Measurements from ENCODE around the gene COL18A1. TPM values are rescaled to one million over a fixed set of nuclear protein-coding genes. Genes with fewer than 3 reads are reported as not detected.

COL18A1 gene
- total and polyA plus RNA-seq, 4 donors, result 97.3 to 963 (median 295) TPM

GRCh38 chr21:45390831-45391742, 13.9 kb upstream of the COL18A1 start:
- intact Hi-C loops (cut with DNase I), result no loop called here
- DNase-seq, result peak; percentile 10 to 57

DNA sequence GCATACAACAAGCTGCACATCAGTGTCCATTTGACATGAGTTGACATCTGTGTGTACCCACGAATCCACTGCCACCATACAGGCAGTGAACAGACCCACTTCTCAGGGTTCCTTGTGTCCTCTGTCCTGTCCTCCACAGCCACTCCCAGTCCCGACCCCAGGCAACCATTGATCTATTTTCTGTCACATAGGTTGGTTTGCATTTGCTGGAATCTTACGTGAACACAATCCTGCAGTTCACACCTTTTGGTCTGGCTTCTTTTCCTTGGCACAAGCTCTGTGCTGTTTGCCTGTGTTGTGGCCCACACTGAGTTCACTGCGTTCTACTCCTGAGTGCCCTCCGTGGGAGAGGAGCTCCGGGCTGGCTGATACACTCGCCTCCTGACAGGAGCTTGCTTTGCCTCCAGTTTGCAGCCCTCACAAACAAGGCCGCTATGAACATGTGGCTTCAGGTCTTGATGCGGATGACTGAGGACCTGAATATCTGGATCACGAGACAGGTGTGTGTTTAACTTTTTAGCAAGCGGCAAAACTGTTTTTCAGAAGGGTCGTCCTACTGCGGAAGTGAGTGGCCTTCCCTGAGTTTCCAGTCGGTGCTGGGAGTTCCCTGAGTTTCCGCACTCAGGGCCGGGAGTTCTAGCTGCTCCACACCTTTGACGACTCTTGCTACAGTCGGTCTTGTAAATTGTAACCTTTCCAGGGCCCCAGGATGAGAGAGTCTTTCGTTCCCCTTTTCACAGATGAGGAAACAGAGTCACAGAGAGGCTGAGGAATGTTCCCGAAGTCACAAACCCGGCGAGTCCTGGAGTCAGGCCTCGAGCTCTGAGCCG, 13.0 kb upstream of the COL18A1 start:
- no peak overlapping the region for H3K4me3 ChIP-seq (ENCODE audit: low read length in 2 of 2)
- ATAC-seq (ENCODE audit: low FRiP score) (no peak), DNase-seq (peak; percentile 19 to 21)
- intact Hi-C loops (cut with DNase I), result no loop called here
- H3K27me3 ChIP-seq (ENCODE audit: control insufficient read depth in 1 of 2, insufficient read depth in 2 of 2, low read length in 1 of 2), result no peaks in the 10 kb centered on the region
- 93 to 94% methylated on average over 24 of the region's 24 CpGs for WGBS, 2 donors
- H3K27ac ChIP-seq (ENCODE audit: low read depth in 1 of 2, low read length in 2 of 2), result no peak overlapping the region
- H3K9me3 ChIP-seq (ENCODE audit: control insufficient read depth, low read length), result no peaks in the 10 kb centered on the region
- no peaks in the 10 kb centered on the region for H3K4me1 ChIP-seq (ENCODE audit: control insufficient read depth in 1 of 2, insufficient read depth in 2 of 2, low read length in 2 of 2)
- H3K36me3 ChIP-seq (ENCODE audit: control insufficient read depth in 1 of 2, insufficient read depth in 2 of 2, low read length in 1 of 2), result no peaks in the 10 kb centered on the region

More at GRCh38 chr21:45390831-45391742, 13.9 kb upstream of the COL18A1 start:
- Histone ChIP-seq H3K36me3 (ENCODE audit: control insufficient read depth in 1 of 2, insufficient read depth in 2 of 2, low read length in 1 of 2) (no peaks in the 10 kb centered on the region), H3K4me1 (ENCODE audit: control insufficient read depth in 1 of 2, insufficient read depth in 2 of 2, low read length in 2 of 2) (no peaks in the 10 kb centered on the region), H3K9me3 (ENCODE audit: control insufficient read depth, low read length) (no peaks in the 10 kb centered on the region), H3K27ac (ENCODE audit: low read depth in 1 of 2, low read length in 2 of 2) (no peak overlapping the region), H3K4me3 (ENCODE audit: low read length in 2 of 2) (no peak overlapping the region), H3K27me3 (ENCODE audit: control insufficient read depth in 1 of 2, insufficient read depth in 2 of 2, low read length in 1 of 2) (no peaks in the 10 kb centered on the region)
- ATAC-seq (ENCODE audit: low FRiP score), result no peak
- WGBS, 2 donors, result 93% methylated on average over 29 to 32 of the region's 32 CpGs

DNA sequence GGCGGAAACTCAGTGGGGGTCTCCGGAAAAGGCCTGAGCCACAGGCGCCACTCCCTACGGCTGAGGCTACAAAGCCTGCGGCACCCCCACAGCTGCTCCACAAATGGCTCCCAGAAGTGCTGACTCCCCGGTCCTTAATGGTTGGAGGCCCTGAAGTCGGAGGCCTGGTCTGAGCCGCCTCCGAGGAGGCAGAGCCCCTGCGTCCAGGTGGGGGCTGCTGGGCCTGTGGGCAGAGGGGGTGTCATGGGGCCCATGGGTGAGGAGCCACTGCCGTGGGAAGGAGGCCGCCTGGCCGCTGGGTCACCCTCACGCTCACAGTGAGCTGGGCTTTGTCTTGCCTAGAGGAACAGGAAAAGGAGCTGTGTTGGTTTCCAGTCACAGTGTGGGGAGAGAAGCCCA, 12.4 kb upstream of the COL18A1 start:
- peak; percentile 33 to 69 for DNase-seq

DNA sequence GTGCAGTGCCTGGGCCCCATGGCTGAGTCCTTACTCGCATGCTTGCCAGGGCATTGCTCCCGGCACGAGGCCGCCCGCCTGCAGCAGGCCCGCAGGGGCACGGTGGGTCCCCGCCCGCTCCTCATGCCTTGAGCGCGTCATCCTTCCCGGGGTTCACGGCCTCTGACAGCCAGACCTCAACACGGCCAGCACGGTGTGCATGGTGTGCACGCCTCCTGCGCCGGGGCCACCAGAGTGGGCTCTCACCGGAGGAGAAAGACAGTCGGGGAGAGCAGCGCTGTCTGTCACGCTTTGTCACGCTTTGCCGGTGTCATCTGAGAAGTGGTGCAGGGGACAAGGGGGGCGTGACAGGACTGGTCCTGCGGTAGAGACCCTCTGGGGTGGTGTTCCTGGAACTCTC, 11.9 kb upstream of the COL18A1 start:
- 91 to 93% methylated on average over 26 of the region's 26 CpGs for WGBS, 2 donors
- peak; percentile 37 to 62 for DNase-seq
- intact Hi-C loops (cut with DNase I), result no loop called here
- Histone ChIP-seq H3K4me3 (ENCODE audit: low read length in 2 of 2) (no peak overlapping the region), H3K27me3 (ENCODE audit: control insufficient read depth in 1 of 2, insufficient read depth in 2 of 2, low read length in 1 of 2) (no peaks in the 10 kb centered on the region), H3K4me1 (ENCODE audit: control insufficient read depth in 1 of 2, insufficient read depth in 2 of 2, low read length in 2 of 2) (no peaks in the 10 kb centered on the region), H3K9me3 (ENCODE audit: control insufficient read depth, low read length) (no peaks in the 10 kb centered on the region), H3K27ac (ENCODE audit: low read depth in 1 of 2, low read length in 2 of 2) (no peak overlapping the region), H3K36me3 (ENCODE audit: control insufficient read depth in 1 of 2, insufficient read depth in 2 of 2, low read length in 1 of 2) (no peaks in the 10 kb centered on the region)
- no peak for ATAC-seq (ENCODE audit: low FRiP score)

More for the DNA sequence above, 12.4 kb upstream of the COL18A1 start:
- Histone ChIP-seq H3K9me3 (ENCODE audit: control insufficient read depth, low read length) (no peaks in the 10 kb centered on the region), H3K27me3 (ENCODE audit: control insufficient read depth in 1 of 2, insufficient read depth in 2 of 2, low read length in 1 of 2) (no peaks in the 10 kb centered on the region), H3K36me3 (ENCODE audit: control insufficient read depth in 1 of 2, insufficient read depth in 2 of 2, low read length in 1 of 2) (no peaks in the 10 kb centered on the region), H3K27ac (ENCODE audit: low read depth in 1 of 2, low read length in 2 of 2) (no peak overlapping the region), H3K4me3 (ENCODE audit: low read length in 2 of 2) (no peak overlapping the region), H3K4me1 (ENCODE audit: control insufficient read depth in 1 of 2, insufficient read depth in 2 of 2, low read length in 2 of 2) (no peaks in the 10 kb centered on the region)
- intact Hi-C loops (cut with DNase I), result no loop called here
- no peak for ATAC-seq (ENCODE audit: low FRiP score)
- WGBS, 2 donors, result 93% methylated on average over 14 of the region's 14 CpGs

- ATAC-seq (ENCODE audit: low FRiP score) (no peak), DNase-seq (peak; percentile 29 to 73)
- Histone ChIP-seq H3K27me3 (ENCODE audit: control insufficient read depth in 1 of 2, insufficient read depth in 2 of 2, low read length in 1 of 2) (no peaks in the 10 kb centered on the region), H3K4me1 (ENCODE audit: control insufficient read depth in 1 of 2, insufficient read depth in 2 of 2, low read length in 2 of 2) (no peaks in the 10 kb centered on the region), H3K4me3 (ENCODE audit: low read length in 2 of 2) (no peak overlapping the region), H3K9me3 (ENCODE audit: control insufficient read depth, low read length) (no peaks in the 10 kb centered on the region), H3K36me3 (ENCODE audit: control insufficient read depth in 1 of 2, insufficient read depth in 2 of 2, low read length in 1 of 2) (no peaks in the 10 kb centered on the region), H3K27ac (ENCODE audit: low read depth in 1 of 2, low read length in 2 of 2) (no peak overlapping the region)
- intact Hi-C loops (cut with DNase I), result no loop called here
- WGBS, 2 donors, result 71 to 81% methylated on average over 25 to 30 of the region's 30 CpGs
These were observed 10.9 kb upstream of the COL18A1 start for GRCh38 chr21:45393833-45394638.

DNA sequence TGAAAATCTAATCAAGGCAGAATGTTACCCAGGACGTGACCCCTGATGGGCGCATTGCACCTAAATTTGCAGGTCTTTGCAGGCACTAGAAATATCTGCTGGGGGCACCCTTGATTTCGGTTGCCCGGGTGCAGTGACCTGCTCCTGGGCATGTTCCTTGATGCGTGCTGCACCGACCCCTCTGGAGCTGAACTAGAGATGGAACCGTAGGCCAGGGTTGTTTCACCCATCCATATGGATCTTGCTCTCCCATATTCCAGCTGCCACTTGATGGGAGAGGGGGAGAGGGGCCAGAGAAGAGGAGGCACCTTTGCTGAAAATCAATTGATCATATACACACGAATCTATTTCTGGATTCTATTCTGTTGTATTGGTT, 8.4 kb upstream of the COL18A1 start:
- peak; percentile 20 to 21 for DNase-seq

GRCh38 chr21:45397381-45397780, 7.6 kb upstream of the COL18A1 start:
- no peak for ATAC-seq (ENCODE audit: low FRiP score)
- 86 to 89% methylated on average over 2 of the region's 2 CpGs for WGBS, 2 donors
- H3K4me1 ChIP-seq (ENCODE audit: control insufficient read depth in 1 of 2, insufficient read depth in 2 of 2, low read length in 2 of 2), result no peaks in the 10 kb centered on the region
- no peaks in the 10 kb centered on the region for H3K27me3 ChIP-seq (ENCODE audit: control insufficient read depth in 1 of 2, insufficient read depth in 2 of 2, low read length in 1 of 2)
- H3K4me3 ChIP-seq (ENCODE audit: low read length in 2 of 2), result no peak overlapping the region
- H3K36me3 ChIP-seq (ENCODE audit: control insufficient read depth in 1 of 2, insufficient read depth in 2 of 2, low read length in 1 of 2), result no peaks in the 10 kb centered on the region
- DNase-seq, result no peak
- intact Hi-C loops (cut with DNase I), result no loop called here
- no peak overlapping the region for H3K27ac ChIP-seq (ENCODE audit: low read depth in 1 of 2, low read length in 2 of 2)
- no peaks in the 10 kb centered on the region for H3K9me3 ChIP-seq (ENCODE audit: control insufficient read depth, low read length)

More for the DNA sequence above, 8.4 kb upstream of the COL18A1 start:
- Histone ChIP-seq H3K36me3 (ENCODE audit: control insufficient read depth in 1 of 2, insufficient read depth in 2 of 2, low read length in 1 of 2) (no peaks in the 10 kb centered on the region), H3K27me3 (ENCODE audit: control insufficient read depth in 1 of 2, insufficient read depth in 2 of 2, low read length in 1 of 2) (no peaks in the 10 kb centered on the region), H3K4me3 (ENCODE audit: low read length in 2 of 2) (no peak overlapping the region), H3K9me3 (ENCODE audit: control insufficient read depth, low read length) (no peaks in the 10 kb centered on the region), H3K27ac (ENCODE audit: low read depth in 1 of 2, low read length in 2 of 2) (no peak overlapping the region), H3K4me1 (ENCODE audit: control insufficient read depth in 1 of 2, insufficient read depth in 2 of 2, low read length in 2 of 2) (no peaks in the 10 kb centered on the region)
- 83 to 87% methylated on average over 8 of the region's 8 CpGs for WGBS, 2 donors
- no peak for ATAC-seq (ENCODE audit: low FRiP score)
- intact Hi-C loops (cut with DNase I), result no loop called here

- Histone ChIP-seq H3K27ac (ENCODE audit: low read depth in 1 of 2, low read length in 2 of 2) (no peak overlapping the region), H3K9me3 (ENCODE audit: control insufficient read depth, low read length) (no peaks in the 10 kb centered on the region), H3K4me1 (ENCODE audit: control insufficient read depth in 1 of 2, insufficient read depth in 2 of 2, low read length in 2 of 2) (no peaks in the 10 kb centered on the region), H3K27me3 (ENCODE audit: control insufficient read depth in 1 of 2, insufficient read depth in 2 of 2, low read length in 1 of 2) (no peaks in the 10 kb centered on the region), H3K36me3 (ENCODE audit: control insufficient read depth in 1 of 2, insufficient read depth in 2 of 2, low read length in 1 of 2) (no peaks in the 10 kb centered on the region), H3K4me3 (ENCODE audit: low read length in 2 of 2) (no peak overlapping the region)
- intact Hi-C loops (cut with DNase I), result loop anchor here in 1 of 2 donors (10.0 kb wide), 1 partner anchor 106 kb away; no protein-coding TSS in a partner anchor
- DNase-seq, result no peak
- 89 to 91% methylated on average over 5 to 7 of the region's 7 CpGs for WGBS, 2 donors
- no peak for ATAC-seq (ENCODE audit: low FRiP score)
These were observed 3.9 kb upstream of the COL18A1 start for GRCh38 chr21:45401054-45401518.
